OCI-LY1 (cell line): ENCODE measurements around the gene OSBPL6.

Experiments
- CTCF ChIP-seq: fragments of 200-600 bp; sonication (generic), shearing (Covaris generic); IDR thresholded peaks from 2 replicates; pipeline ENCODE4 v1.5.1; 2017; ENCODE audit warnings: mild to moderate bottlenecking, antibody characterized with exemption, low read length, moderate library complexity, mixed read lengths
- EZH2 ChIP-seq: fragments of 200-600 bp; sonication (generic), shearing (Covaris generic); IDR thresholded peaks from 2 replicates; pipeline ENCODE4 v1.8.0; 2017; ENCODE audit warnings: borderline replicate concordance, mixed run types, mild to moderate bottlenecking, antibody characterized with exemption, low read length, moderate library complexity, mixed read lengths

- TF ChIP-seq CTCF (no peak), EZH2 (no peak)
Measured at GRCh38 chr2:178173657-178174056, 20.7 kb upstream of the OSBPL6 start.
